CD1c-positive myeloid dendritic cell (primary cell): Measurements from ENCODE around the gene GGA1.
"Not testable (repeated sequence)": the region's sequence is repeated elsewhere in the genome, so short reads cannot be mapped to it uniquely, and the experiment has no call there.

ENCODE experiments used
- DNase-seq: peaks from one replicate; pipeline ENCODE4 v3.0.0-alpha.2; 2016; ENCODE audit errors: extremely low spot score

GGA1 gene

DNA sequence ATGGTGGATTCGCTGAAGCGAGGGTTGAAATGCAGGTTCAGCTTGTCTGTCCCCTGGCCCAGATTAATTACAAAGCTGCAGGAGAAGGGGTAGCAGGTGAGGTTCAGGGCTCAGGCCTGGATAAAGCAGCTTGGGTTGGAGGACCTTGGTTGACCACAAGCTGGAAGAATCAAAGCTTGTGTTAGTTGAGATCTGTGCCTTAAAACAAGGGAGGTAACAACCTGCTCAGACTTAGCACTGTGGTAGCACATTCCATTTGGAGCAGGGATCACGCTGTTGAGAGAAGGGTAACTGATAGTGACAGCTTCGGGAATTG, 38.0 kb upstream of the GGA1 start:
- DNase-seq: no peak

DNA sequence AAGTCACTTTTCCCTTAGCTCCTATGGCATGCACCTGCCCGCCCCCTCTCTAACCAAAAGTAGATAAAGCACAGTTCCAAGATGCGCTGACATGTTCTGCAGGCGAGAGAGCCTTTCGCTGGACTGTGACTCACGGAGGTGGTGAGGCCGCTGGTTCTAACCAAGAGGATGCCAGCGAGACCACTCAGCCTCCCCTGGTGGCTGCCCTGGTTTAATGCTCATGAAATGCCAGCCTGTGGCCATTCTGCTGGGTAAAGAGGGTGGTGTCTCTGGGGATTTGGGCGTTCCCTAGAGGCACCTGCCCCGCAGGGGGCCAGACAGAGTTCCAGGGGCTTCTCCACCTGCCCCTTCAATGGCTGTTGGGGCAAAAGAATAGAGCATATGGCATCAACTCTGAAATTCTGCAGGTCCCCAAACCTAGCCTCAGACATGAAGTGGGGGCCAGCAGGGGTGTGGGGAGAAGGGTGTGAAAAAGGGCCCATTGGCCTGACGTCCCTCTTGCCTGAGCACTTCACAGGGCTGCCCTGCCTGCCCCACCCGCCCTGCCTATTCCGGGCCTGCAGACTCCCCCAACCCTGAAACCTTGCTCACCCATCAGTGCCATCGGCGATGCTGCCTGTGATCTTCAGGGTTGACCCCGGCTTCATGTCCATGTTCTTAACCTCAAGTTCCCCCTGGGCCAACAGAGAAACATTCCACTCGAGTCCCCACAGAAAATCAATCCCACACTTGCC, 37.2 kb upstream of the GGA1 start:
- no peak for DNase-seq

- no peak for DNase-seq
Observed at GRCh38 chr22:37571992-37572373, 36.7 kb upstream of the GGA1 start.

DNA sequence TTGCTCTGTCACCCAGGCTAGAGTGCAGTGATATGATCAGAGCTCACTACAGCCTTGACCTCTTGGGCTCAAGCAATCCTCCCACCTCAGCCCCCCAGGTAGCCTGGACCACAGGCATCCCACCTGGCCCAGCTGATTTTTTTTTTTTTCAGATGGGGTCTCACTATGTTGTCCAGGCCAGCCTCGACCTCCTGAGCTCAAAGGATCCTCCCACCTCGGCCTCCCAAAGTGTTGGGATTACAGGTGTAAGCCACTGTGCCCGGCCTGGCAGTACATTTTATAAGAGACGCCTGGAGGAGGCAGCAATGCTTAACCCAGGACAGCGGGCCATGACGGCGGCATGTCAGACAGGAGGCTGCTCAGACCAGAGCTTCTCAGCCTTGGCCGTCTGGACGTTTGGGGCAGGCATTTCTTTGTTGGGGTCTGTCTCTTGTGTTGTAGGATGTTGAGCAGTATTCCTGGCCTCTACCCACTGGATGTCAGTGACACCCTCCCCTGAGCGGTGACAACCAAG, 33.1 kb upstream of the GGA1 start:
- DNase-seq: no peak

- no peak for DNase-seq
Observed at GRCh38 chr22:37578002-37578401, 30.6 kb upstream of the GGA1 start.

- DNase-seq: peak; percentile 57
Observed at GRCh38 chr22:37581504-37581903, 27.1 kb upstream of the GGA1 start.

GRCh38 chr22:37582526-37582925, 26.1 kb upstream of the GGA1 start:
- no peak for DNase-seq

DNA sequence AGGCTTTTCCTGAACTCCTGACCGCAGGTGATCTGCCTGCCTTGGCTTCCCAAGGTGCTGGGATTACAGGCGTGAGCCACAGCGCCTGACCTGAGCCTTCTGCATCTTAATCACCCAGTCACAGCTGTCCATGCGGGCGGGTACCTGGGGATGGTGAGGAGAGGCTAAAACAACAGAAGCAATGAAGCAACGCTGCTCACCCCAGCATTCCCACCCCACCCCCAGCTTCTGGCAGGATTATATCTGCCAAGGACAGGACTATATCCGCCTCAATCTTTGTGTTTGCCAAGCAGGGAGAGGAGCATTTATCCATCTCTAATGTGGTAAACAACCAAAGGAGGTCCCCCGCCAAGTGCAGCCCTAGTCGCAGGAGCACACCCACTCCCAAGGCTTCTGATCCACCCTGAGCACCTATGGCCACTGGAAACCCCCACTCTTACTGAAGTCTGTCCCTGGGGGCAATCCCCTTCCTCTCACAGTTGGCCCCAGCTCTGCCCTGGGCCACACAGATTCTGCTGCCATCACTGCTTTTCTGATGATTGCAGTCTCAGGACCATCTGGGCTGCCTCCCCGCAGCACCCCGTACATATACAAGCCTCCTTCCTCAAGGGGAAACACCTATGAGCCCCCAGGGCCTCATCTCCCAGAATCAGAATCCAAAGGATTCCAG, 20.0 kb upstream of the GGA1 start:
- no peak for DNase-seq

- DNase-seq: no peak
Observed at GRCh38 chr22:37589636-37590035, 19.0 kb upstream of the GGA1 start.

DNA sequence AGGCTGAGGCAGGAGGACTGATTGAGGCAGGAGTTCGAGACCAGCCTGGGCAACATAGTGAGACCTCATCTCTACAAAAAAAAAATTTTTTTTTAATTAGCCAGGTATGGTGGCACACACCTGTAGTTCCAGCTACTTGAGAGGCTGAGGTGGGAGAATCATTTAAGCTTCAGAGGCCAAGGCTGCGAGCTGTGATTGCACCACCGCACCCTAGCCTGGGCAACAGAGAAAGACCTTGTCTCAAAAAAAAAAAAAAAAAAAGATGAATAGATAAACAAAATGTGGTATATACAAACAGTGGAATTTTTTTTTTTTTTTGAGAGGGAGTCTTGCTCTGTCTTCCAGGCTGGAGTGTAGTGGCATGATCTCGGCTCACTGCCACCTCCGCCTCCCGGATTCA, 17.6 kb upstream of the GGA1 start:
- DNase-seq: not testable (repeated sequence)

DNA sequence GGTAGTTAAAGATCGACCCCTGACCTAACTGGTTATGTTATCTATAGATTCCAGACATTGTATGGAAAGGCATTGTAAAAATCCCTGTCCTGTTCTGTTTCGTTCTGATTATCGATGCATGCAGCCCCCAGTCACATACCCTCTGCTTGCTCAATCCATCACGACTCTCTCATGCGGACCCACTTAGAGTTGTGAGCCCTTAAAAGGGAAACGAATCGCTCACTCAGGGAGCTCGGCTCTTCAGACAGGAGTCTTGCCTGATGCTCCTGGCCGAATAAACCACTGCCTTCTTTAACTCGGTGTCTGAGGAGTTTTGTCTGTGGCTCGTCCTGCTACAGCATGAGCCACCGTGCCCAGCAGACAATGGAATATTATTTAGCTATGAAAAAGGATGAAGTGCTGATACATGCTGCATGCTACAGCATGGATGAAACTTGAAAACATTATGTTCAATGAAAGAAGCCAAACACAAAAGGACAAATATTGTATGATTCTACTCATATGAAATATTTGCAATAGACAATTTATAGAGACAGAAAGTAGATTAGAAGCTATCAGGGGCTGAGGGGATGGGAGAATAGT, 16.7 kb upstream of the GGA1 start:
- no peak for DNase-seq

GRCh38 chr22:37594237-37594636, 14.4 kb upstream of the GGA1 start:
- DNase-seq: no peak

DNA sequence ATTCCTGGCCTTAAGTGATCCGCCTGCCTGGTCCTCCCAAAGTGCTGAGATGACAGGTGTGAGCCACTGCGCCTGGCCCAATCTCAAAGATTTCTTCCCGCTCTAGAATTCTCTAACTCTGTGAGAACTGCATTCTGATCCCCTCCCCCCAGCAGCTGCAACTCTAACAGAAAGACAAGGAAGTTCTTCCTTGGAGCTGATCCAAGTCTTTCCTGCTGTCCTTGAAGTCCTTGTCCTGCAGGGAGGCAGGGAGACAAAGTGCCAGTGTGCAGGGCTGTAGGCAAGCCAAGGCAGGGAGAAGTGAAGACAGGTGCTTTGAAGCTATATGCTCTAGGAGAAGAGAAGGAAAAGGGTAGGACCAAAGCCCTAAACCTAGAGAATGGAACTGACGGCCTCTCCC, 9.5 kb upstream of the GGA1 start:
- DNase-seq: no peak

DNA sequence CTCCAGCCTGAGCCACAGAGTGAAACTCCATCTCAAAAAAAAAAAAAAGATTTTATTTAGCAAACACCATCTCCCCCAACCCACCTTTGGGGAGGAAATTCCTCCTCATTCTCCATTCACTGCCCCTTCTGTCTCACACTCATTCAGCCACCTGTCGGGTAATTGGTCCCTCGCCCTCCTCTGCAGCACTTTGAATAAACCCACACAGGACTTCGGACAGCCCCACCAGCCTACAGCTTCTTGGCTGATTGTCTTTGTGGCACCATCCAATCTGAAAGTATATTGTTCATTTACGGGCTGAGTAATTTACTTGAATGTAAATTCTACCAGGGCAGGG, 7.5 kb upstream of the GGA1 start:
- no peak for DNase-seq

- DNase-seq: peak; percentile 42
Observed at GRCh38 chr22:37601540-37602442, 6.8 kb upstream of the GGA1 start.

- DNase-seq: not testable (repeated sequence)
Observed at GRCh38 chr22:37602546-37603277, 5.9 kb upstream of the GGA1 start.

GRCh38 chr22:37604074-37604473, 4.6 kb upstream of the GGA1 start:
- no peak for DNase-seq

- peak; percentile 39 for DNase-seq
Observed at GRCh38 chr22:37604875-37605274, 3.8 kb upstream of the GGA1 start.

- peak; percentile 79 for DNase-seq
Observed at GRCh38 chr22:37607010-37607934, 1.4 kb upstream of the GGA1 start.

- DNase-seq: no peak
Observed at GRCh38 chr22:37607935-37608476, 628 bp upstream of the GGA1 start.
